HepG2 (cell line): ENCODE measurements around the gene IQCK.

Experiments
- ARID2 ChIP-seq: sonication (generic); formaldehyde crosslinking; IDR thresholded peaks from 2 replicates; pipeline ENCODE4 v1.8.1; 2022; ENCODE audit warnings: mild to moderate bottlenecking, missing genetic modification reagents, borderline replicate concordance
- HCFC1 ChIP-seq: fragments of 150-350 bp; IDR thresholded peaks from 2 replicates; pipeline ENCODE4 v1.6.1; 2014; ENCODE audit warnings: low read depth, low read length
- NR1H2 ChIP-seq: sonication (generic); formaldehyde crosslinking; IDR thresholded peaks from 2 replicates; pipeline ENCODE4 v1.8.1; 2022; ENCODE audit warnings: low read depth, missing genetic modification reagents, borderline replicate concordance
- TAF1 ChIP-seq: sonication (generic); formaldehyde crosslinking; IDR thresholded peaks from 2 replicates; pipeline ENCODE4 v1.4.0; 2020; ENCODE audit warnings: missing genetic modification reagents
- TARDBP ChIP-seq: sonication (generic); formaldehyde crosslinking; IDR thresholded peaks from 2 replicates; pipeline ENCODE4 v1.8.0; 2022; ENCODE audit warnings: mild to moderate bottlenecking, missing genetic modification reagents
- TP53 ChIP-seq: sonication (generic); formaldehyde crosslinking; conservative IDR thresholded peaks from 2 replicates; pipeline ENCODE4 v1.4.0; 2020; ENCODE audit warnings: missing genetic modification reagents
- ZFP36 ChIP-seq: fragments of 150-350 bp; IDR thresholded peaks from 2 replicates; pipeline ENCODE4 v1.6.1; 2018; ENCODE audit warnings: borderline replicate concordance, low read length, low read depth; ENCODE audit not compliant: partially characterized antibody
- ZNF253 ChIP-seq: sonication (generic); formaldehyde crosslinking; IDR thresholded peaks from 2 replicates; pipeline ENCODE4 v1.8.0; 2022; ENCODE audit warnings: mild to moderate bottlenecking, missing genetic modification reagents, borderline replicate concordance
- ZNF292 ChIP-seq: sonication (generic); formaldehyde crosslinking; IDR thresholded peaks from 2 replicates; pipeline ENCODE4 v1.8.1; 2022; ENCODE audit warnings: mild to moderate bottlenecking, low read depth, missing genetic modification reagents, borderline replicate concordance
- ZNF556 ChIP-seq: sonication (generic); formaldehyde crosslinking; IDR thresholded peaks from 2 replicates; pipeline ENCODE4 v1.4.0; 2020; ENCODE audit warnings: mild to moderate bottlenecking, missing genetic modification reagents, borderline replicate concordance
- ZNF691 ChIP-seq: sonication (generic); formaldehyde crosslinking; IDR thresholded peaks from 2 replicates; pipeline ENCODE4 v1.4.0; 2020; ENCODE audit warnings: missing genetic modification reagents, low read depth, mild to moderate bottlenecking, borderline replicate concordance
- ZSCAN29 ChIP-seq: sonication (generic); formaldehyde crosslinking; conservative IDR thresholded peaks from 2 replicates; pipeline ENCODE4 v1.4.0; 2020; ENCODE audit warnings: mild to moderate bottlenecking, missing genetic modification reagents

- no peak for TF ChIP-seq TP53 (CRISPR knock-in tag)
- TF ChIP-seq TARDBP (CRISPR knock-in tag): no peak
- no peak for TF ChIP-seq ARID2
- TF ChIP-seq TAF1 (CRISPR knock-in tag): no peak
- no peak for TF ChIP-seq NR1H2 (CRISPR knock-in tag)
- no peak for TF ChIP-seq ZNF691 (CRISPR knock-in tag)
- TF ChIP-seq ZNF253 (CRISPR knock-in tag): no peak
- TF ChIP-seq HCFC1: no peak
- TF ChIP-seq ZFP36: no peak
- no peak for TF ChIP-seq ZSCAN29
- TF ChIP-seq ZNF292: no peak
- TF ChIP-seq ZNF556 (CRISPR knock-in tag): no peak
These were observed 125.3 kb downstream of the IQCK start for GRCh38 chr16:19843371-19843770.
